GM19372 (cell line): ENCODE measurements around the gene CXCR2.
"Not testable (repeated sequence)": the region's sequence is repeated elsewhere in the genome, so short reads cannot be mapped to it uniquely, and the experiment has no call there.

Source experiments
- ATAC-seq: cut with Tn5 transposase; IDR thresholded peaks from one replicate; pipeline ENCODE4 v1.9.1; 2021; ENCODE audit warnings: mild to moderate bottlenecking, low read depth, moderate library complexity; ENCODE audit not compliant: unreplicated experiment

The CXCR2 gene

GRCh38 chr2:218129458-218130135 lies 3.8 kb downstream of the CXCR2 start:
- ATAC-seq = no peak

- no peak for ATAC-seq
These were observed 4.5 kb downstream of the CXCR2 start for GRCh38 chr2:218130377-218130776.

GRCh38 chr2:218130822-218131221 lies 5.0 kb downstream of the CXCR2 start:
- no peak for ATAC-seq

- no peak for ATAC-seq
These were observed 11.7 kb downstream of the CXCR2 start for GRCh38 chr2:218137514-218137913.

- ATAC-seq = no peak
These were observed 12.2 kb downstream of the CXCR2 start for GRCh38 chr2:218138047-218138446.

- ATAC-seq = no peak
These were observed 19.3 kb downstream of the CXCR2 start for GRCh38 chr2:218145124-218145523.

GRCh38 chr2:218146056-218146455 lies 20.2 kb downstream of the CXCR2 start:
- ATAC-seq = no peak

GRCh38 chr2:218149098-218149497 lies 23.3 kb downstream of the CXCR2 start:
- no peak for ATAC-seq

GRCh38 chr2:218149848-218150440 lies 24.1 kb downstream of the CXCR2 start:
- ATAC-seq = no peak

- ATAC-seq = no peak
These were observed 26.3 kb downstream of the CXCR2 start for GRCh38 chr2:218152172-218152571.

GRCh38 chr2:218152777-218153176 lies 26.9 kb downstream of the CXCR2 start:
- no peak for ATAC-seq

GRCh38 chr2:218155953-218156479 lies 30.2 kb downstream of the CXCR2 start:
- no peak for ATAC-seq

- ATAC-seq = no peak
These were observed 35.8 kb downstream of the CXCR2 start for GRCh38 chr2:218161644-218162043.

- ATAC-seq = no peak
These were observed 37.0 kb downstream of the CXCR2 start for GRCh38 chr2:218162814-218163213.

- ATAC-seq = no peak
These were observed 41.0 kb downstream of the CXCR2 start, which contains the start of gene CXCR1 for GRCh38 chr2:218166791-218167190. TSS of gene CXCR1 (minus strand) at chr2:218166962. CDS start at chr2:218165211, 1,751 bp downstream.

GRCh38 chr2:218168016-218168415 lies 42.2 kb downstream of the CXCR2 start:
- ATAC-seq = no peak

GRCh38 chr2:218168635-218169462 lies 43.0 kb downstream of the CXCR2 start:
- ATAC-seq = no peak

GRCh38 chr2:218169757-218170546 lies 44.1 kb downstream of the CXCR2 start:
- ATAC-seq = no peak

- ATAC-seq = not testable (repeated sequence)
These were observed 45.9 kb downstream of the CXCR2 start for GRCh38 chr2:218171744-218172143.

- no peak for ATAC-seq
These were observed 47.0 kb downstream of the CXCR2 start for GRCh38 chr2:218172845-218173244.
